ENCODE measurements around the gene PPFIA3.
"Not testable (repeated sequence)": the region's sequence is repeated elsewhere in the genome, so short reads cannot be mapped to it uniquely, and the experiment has no call there.

Gene PPFIA3

DNA sequence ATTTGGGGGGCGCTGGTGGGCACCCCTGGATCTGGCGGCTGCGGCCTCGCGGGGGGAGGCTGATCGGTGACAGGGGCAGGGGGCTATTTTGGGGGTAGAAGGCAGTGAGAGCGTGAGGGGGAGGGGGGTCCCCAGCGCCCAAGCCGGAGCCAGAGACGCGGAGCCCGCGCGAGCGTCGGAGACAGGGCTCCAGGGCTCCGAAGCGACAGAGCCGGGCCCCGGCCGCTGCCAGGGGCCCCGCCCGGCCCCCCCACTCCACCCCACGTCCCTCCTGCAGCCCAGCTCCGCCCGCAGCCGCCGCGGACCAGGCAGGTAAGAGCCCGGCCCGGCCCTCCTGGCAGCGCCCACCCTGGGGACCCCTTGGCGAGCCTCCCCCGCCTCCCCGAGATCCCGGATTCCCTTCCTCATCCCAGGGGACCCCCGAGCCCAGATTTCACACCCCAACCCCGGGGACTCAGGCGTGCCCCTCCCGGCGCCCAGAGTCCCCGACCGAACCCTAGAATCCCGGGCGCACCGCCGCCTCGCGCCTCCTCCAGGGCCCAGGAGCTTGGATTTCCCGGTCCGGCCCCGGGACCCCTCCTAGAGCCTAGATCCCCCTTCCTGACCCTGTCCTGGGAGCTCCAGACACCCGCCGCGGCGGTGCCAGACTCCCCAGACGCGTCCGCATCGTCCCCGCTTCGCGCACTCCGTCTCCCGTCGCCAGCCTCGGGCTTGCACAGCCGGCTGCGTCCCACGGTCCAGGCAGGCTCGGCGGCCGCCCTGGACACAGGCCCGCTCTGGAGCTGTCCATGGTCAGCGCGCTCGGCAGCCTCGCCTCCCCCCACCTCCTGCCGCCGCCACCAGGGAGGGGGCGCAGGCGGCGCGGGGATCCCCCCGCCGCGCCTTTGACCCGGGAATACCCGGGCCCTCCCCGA is at the start of gene PPFIA3:
Gene PPFIA3 (plus strand): TSS at position 134 of the 914 bp plus-strand sequence. CDS start 8,330 bp downstream, outside the sequence.
- no peak for DNase-seq (ENCODE audit: low read depth)

DNA sequence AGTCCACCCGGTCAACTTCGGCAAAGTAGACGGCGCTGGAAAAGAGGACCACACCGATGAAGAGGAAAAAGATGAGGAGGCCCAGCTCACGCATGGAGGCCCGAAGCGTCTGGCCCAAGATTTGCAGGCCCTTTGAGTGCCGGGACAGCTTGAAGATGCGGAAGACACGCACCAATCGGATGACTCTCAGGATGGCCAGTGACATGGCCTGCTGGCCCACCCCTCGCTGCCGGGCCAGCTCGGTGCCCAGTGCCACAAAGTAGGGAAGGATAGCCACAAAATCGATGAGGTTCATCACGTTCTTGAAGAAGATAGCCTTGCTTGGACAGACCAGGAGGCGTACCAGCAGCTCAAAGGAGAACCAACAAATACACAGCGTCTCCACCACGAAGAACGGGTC is 48.9 kb upstream of the PPFIA3 start:
- DNase-seq (ENCODE audit: low read depth): no peak

DNA sequence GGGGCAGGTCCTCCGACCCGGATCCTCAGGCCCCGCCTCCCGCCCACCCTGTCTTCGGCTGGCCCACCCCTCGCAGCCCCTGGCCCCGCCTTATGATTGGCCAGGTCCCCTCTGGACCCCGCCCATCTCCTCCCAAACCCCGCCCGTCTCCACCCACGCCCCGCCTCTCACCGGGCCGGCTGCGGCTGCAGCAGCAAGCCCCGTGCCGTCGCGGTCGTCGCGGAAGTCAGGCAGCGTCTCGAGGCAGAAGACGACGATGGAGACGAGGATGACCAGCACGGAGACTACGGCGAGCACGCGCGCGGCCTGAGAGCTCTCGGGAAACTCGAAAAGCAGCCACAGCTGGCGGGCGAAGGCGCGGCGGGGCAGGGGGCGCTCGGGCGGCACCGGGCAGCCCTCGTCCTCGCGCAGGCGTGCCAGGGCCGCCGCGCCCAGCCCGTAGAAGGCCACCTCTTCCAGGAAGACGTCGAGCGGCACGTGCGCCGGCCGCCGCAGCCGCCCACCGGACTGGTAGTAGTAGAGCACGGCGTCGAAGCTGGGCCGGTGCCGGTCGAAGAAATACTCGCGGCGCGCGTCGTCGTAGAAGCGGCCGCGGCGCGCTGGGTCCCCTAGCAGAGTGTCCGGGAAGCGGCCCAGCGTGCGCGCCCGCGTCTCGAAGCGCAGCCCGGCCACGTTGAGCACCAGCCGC is 47.3 kb upstream of the PPFIA3 start:
- no peak for DNase-seq (ENCODE audit: low read depth)

DNA sequence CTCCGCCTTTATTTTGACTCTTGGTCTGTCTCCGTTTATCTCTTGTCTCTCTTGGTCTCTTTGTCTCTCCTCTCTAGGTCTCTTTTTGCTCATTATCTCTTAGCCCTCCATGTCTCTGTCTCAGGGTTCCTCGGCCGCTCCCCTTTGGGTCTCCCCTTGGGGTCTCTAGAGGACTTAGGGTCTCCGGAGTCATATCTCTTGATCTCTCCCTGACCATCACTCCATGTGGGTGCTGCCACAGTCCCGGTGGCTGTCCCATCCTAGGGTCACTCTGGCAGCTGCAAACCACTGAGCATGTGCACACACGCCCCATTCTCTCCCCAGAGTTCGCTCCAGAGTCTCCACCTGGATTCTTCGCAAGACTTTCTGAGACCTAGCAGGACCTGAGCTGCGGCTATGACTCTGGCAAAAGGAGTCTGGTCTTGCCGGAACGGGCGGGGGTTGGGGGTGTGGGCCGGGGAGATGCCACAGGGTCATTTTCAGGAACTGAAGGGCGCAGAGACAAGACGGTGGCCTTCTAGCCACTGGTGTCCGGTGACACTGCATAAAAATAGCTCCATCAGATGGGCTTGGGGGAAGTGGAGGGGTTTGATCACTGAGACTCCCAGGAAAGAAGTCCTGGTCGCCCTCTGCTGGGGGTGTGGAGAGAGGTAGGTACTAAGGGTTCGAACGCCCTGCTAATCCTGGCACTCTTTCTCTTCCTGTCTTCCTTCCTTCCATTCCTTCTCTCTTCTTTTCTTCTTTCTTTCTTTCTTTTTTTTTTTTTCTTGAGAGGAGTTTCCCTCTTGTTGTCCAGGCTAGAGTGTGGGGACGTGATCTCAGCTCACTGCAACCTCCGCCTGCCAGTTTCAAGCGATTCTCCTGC is 45.6 kb upstream of the PPFIA3 start:
- no peak for DNase-seq (ENCODE audit: low read depth)

DNA sequence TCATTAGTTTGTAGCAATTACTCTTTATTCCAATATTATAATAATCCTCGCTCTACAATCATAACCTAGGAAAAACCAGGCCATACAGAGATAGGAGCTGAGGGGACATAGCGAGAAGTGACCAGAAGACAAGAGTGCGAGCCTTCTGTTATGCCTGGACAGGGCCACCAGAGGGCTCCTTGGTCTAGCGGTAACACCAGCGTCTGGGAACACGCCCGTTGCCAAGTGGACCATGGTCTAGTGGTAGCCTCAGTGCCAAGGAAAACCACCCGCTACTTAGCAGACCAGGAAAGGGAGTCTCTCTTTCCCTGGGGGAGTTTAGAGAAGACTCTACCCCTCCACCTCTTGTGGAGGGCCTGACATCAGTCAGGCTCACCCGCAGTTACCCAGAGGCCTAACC is 44.5 kb upstream of the PPFIA3 start:
- not testable (repeated sequence) for DNase-seq (ENCODE audit: low read depth)

DNA sequence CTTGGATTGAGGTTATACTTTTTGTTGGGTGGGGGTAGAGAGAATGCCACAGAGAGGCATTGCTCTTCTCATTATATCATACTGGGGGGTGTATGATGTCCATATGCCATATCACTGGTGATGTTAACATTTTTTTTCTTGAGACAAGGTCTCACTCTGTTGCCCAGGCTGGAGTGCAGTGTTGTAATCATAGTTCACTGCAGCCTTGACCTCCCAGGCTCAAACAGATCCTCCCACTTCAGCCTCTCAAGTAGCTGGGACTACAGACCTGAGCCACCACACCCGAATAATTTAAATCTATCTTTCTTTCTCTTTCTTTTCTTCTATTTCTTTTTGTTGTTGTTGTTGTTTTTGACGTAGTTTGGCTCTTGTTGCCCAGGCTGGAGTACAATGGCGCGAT is 39.0 kb upstream of the PPFIA3 start:
- no peak for DNase-seq (ENCODE audit: low read depth)

DNA sequence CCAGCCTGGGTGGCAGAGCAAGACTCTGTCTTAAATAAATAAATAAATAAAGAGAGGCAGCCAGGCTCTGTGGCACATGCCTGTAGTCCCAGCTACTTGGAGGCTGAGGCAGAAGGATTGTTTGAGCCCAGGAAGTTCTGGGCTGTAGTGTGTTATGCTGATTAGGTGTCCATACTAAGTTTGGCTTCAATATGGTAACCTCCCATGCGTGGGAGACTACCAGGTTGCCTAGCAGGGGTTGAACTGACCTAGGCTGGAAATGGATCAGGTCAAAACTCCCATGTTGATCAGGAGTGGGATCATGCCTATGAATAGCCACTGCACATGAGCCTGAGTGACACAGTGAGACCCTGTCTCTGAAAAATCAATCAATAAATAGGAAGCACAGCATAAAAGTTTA is 38.1 kb upstream of the PPFIA3 start:
- DNase-seq (ENCODE audit: low read depth): no peak

DNA sequence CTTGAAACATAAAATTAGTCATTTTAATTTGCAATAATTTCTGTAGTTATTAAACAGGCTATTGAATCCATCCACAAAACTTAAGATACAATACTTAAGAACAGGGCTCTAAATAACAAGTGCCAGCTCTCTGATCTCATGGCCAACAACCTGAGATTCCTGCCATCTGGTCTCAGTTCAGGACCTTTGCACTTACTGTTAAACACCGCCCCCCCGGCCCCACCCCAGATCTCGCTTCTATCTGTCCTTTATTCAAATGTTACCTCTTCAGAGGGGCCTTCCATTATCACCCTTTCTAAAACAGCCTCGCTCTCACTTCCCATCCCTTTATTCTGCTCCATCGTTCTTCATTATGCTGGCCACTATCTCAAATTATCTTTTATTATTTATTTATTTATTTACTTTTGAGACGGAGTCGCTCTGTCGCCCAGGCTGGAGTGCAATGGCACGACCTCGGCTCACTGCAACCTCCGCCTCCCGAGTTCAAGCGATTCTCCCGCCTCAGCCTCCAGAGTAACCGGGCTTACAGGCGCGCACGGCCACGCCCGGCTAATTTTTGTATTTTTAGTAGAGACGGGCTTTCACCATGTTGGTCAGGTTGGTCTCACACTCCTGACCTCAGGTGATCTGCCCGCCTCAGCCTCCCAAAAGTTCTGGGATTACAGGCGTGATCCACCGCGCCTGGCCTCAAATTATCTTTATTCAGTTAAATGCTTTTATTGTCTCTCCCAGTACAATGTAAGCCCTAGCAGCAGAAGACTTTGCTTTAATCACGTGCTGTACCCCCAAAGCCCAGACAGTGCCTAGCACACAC is 34.9 kb upstream of the PPFIA3 start:
- no peak for DNase-seq (ENCODE audit: low read depth)

DNA sequence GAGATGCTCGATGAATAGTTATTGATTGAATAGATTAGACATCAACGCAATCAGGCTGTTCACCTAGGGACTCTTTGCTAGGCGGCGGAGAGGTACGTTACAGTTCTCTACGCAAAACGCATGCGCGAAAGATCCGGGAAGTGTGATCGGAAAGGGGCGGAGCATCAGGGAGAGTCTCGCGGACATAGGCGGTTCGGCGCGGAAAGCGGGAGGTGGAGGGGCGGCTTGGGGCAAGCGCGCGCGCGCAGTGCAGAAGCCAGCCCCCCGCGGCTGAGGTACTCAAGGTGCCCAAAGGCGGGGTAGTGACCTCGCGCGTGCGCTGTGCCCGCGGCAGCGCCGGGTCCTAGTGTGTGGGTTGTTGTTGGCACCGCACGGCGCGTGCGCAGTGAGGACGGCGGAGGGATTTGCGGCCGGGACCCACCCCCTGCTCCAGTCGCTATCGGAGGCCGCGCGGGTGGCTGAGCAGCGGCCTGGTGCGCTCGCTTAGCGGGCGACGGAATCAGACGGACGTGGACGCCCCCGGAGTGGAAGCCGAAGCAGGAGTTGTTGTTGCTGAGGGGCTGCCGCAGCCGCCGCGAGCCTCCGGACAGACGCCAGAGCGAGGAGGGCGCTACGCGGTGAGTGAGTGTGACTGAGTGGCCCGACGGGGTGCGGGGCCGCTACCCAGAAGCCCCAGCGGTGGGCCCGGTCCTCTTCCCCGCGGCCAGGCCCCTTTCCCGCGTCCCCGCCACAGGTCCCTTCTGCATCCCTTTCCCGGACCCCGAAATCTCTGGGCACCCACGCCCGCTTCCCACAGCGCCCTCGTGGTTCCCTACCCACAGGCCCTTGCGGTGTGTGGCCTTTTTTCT is 34.1 kb upstream of the PPFIA3 start, which contains the start of gene SNRNP70:
Gene SNRNP70 (plus strand): TSS at position 432 of the 848 bp plus-strand sequence. CDS start 964 bp downstream, outside the sequence.
- DNase-seq (ENCODE audit: low read depth): peak; percentile 98

DNA sequence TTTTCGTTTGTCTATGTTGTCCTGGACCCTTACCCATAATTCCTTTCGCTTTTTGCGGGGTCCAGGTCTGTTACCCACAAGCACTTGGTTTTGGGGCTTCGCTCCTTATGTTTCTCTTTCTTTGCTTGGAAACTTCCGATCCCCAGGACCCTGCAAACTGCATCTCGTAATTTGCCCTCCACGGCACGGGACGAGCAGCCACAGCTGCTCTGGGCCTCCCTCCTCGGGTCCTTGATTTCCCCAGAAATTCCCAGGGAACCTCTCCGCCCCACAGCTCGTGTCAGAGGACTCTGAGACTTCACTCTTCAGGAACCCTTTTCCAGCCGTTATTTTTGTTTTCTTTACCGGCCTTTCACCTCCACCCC is 33.5 kb upstream of the PPFIA3 start:
- DNase-seq (ENCODE audit: low read depth): no peak

DNA sequence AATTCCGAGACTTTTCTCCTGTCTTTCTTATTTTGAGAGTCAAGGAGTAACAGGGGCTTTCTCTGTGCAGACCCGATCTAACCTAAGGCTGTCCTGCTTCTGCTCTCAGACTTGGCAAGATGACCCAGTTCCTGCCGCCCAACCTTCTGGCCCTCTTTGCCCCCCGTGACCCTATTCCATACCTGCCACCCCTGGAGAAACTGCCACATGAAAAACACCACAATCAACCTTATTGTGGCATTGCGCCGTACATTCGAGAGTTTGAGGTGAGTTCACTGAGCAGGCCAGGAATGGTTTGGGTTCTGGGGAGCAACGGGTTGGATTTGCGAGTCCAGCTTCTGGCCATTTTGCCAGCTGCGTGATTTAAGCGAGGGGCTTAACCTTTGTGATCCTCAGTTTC is 33.0 kb upstream of the PPFIA3 start:
- no peak for DNase-seq (ENCODE audit: low read depth)

DNA sequence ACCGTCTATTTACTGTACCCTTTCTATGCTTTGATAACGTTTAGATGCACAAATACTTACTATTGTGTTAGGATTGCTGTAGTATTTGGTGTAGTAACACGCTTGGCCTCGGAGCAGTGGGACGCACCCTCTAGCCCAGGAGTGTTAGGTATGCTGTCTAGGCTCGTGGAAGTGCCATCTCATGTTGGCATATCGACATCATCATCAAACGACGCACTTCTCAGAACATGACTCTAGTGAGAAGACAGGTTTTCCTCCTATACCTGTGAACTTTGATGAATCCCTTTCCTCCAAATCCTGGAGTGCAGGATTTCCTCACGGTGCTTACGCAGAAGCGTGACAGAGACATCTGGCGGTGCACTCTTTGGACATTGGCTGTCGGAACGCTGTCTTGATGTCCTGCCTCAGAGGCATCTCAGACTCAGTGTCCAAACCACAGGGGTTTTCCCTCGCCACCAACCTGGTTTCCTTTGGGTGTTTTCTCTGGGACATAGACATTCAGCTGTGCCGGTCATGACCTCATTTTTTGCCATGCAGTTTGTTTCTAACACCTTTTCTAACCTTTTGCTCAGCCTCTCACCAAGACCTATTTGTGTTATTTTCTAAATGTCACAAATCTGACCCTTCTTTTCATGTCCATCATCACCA is 27.8 kb upstream of the PPFIA3 start:
- DNase-seq (ENCODE audit: low read depth): no peak

DNA sequence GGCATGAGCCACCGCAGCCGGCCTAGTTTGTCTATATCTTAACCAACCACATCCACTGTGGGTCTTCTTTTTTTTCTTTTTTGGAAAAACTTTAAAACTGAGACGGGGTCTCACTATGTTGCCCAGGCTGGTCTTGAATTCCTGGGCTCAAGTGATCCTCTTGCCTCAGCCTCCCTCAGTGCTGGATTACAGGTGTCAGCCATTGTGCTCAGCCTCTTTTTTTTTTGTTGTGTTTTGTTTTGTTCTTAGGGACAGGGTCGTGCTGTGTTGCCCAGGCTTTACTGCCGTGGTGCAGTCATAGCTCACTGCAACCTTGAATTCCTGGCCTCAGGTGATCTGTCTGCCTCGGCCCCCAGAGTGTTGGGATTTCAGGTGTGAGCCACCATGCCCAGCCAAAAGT is 26.7 kb upstream of the PPFIA3 start:
- DNase-seq (ENCODE audit: low read depth): no peak

DNA sequence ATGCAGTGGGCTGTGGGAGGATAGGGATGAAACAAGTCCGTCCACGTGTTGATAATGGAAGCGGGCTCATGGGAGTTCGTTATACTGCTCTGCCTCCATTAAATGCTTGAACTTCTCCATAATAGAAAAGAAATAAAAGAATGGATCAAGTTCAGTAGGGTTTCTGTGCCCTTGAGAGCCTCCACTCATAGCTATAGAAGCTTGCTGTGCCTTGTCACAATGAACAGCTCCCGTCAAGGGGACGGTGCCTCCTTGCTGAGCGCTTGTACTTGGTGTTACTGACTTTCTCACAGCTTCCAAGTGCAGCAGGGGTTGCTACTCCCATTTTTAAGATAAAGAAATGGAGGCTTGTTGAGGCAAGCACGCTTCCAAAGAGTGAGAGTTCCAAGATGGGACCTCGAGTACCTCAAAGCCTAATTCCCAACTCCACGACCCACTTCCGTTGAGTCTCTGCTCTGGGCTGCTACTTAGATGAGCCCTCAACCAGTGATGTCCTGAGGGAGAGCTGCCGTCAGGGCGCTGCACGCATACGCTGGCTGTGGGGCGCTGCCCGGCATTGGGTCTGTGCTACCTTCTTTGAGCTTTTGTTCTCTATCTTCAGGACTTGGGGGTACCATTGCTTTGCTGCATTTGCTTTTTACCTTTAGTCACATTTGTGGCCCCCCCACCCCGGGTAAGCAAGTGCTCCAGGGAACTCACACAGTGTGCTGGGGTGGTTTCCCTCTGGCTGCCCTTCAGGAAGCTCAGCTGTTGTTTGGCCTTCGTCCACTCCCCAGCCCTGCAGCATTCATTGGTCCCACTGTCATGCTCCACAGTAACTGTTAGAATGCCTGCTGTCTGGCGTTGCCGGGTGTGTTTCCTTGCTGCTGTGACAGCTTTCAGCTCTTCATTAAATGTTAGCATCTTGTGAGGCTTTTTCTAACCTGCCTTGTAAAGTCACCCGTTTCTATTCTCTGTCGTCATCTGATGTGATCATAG is 24.6 kb upstream of the PPFIA3 start:
- no peak for DNase-seq (ENCODE audit: low read depth)

DNA sequence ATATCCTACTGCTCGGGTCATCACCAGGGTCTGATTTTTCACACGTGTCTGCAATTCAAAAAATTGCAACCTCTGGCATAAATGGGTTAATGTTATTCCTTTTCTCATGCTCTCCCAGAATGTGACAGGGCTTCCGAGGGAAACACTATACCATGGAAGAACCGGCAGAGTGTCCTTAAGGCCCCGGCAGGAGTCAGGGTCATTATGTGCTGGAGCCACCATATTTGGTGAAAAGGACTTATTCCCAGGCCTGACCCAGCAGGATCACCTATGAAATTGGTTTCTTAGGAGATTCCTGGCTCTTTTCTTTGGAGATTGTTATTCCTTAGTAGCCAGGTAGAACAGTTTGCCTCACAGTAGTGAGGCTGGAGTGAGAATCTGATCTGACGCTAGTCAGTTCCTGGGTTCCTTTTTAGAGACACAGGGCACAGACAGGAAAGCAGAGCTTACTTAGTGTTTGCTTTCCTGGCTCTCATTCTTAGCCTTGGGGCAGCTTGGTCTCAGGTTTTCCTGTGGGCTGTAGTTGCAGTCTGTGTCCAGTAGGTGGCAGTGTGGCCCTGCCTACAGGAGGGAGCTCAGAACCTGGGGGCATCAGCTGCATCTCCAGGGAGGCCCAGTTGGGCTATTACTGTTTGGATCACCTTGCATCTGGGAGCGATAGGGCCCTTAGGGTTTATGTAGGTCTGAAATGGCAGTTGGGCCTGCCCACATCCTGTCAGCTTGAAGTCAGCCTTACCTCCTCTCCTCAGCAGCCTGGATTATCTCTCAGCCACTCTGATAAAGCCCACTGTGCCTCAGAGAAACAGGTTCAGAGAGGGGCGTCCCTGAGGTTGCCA is 21.7 kb upstream of the PPFIA3 start:
- peak; percentile 55 for DNase-seq (ENCODE audit: low read depth)

DNA sequence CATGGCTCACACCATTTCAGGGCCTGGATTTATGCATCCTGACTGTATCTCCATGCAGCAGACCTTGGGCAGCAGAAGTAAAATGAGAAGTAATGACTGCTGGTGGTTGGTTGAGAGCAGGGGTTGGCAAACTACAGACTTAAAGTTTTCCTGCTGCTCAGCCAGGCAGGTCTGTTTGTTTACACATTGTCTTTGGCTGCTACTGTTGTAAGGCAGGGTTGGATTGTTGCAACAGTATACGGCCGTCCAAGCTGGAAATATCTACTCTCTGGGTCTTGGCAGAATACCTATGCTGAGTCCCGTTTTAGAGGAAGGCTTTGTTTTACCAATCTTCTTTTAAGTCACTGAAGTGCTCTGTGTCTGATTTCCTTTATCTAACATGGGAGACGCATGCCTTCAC is 20.5 kb upstream of the PPFIA3 start:
- DNase-seq (ENCODE audit: low read depth): no peak

DNA sequence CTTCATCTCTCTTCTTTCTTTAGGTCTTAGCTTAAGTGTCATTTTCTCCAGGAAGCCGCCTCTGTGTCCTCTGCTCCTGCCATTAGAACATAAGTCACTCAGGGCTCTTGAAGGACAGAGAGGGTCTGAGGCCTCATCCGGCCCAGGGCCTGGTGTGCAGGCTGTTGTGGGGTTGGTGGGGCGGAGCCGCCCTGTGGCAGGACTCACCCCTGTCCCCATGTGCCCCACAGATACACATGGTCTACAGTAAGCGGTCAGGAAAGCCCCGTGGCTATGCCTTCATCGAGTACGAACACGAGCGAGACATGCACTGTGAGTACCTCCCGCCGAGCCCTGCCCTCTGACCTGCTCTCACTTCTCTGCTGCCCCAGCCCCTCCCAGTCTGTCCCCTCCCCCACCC is 18.2 kb upstream of the PPFIA3 start:
- no peak for DNase-seq (ENCODE audit: low read depth)

DNA sequence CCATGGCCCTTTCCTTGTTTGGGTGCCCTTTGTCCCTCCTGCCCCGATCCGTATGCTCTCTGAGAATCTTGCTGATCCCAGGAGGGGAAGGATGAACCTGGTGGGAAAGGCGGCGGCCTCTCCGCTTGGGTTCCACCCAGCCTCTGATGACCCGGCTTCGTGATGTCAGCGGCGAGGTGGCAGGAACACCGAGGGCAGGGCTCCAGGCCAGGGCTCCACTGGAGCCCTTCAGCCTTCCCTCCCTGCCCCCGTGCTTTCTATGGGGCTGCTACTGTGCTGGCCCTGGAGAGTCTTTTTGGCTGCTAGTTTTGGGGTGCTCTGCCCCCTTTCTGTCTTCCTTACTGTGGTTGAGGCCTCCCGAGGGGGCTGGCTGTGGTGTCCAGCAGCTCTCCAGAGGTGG is 17.0 kb upstream of the PPFIA3 start:
- DNase-seq (ENCODE audit: low read depth): no peak
